Urothelium cell line (cell line): ENCODE data around the gene ULK1.

ENCODE experiments used
- DNase-seq: peaks from one replicate; pipeline ENCODE4 v3.0.0; 2011; ENCODE audit warnings: low spot score, mixed read lengths
- FAIRE-seq: peaks from 2 replicates; lab custom pipeline; 2011; peaks lifted over from hg19 to GRCh38; lab: Jason Lieb, UNC

ULK1 gene

GRCh38 chr12:131894313-131894860 lies at the start of gene ULK1:
Gene ULK1 (plus strand): TSS chr12:131894622. CDS start chr12:131895002, 380 bp downstream.
- FAIRE-seq (no peak), DNase-seq (peak; percentile 99)

- no peak for DNase-seq
- FAIRE-seq = no peak
These were observed 49.8 kb upstream of the ULK1 start for GRCh38 chr12:131844656-131845055.

- no peak for DNase-seq
- no peak for FAIRE-seq
These were observed 49.3 kb upstream of the ULK1 start for GRCh38 chr12:131845121-131845520.

- no peak for FAIRE-seq
- DNase-seq = no peak
These were observed 47.0 kb upstream of the ULK1 start for GRCh38 chr12:131847456-131847855.

- no peak for FAIRE-seq
- no peak for DNase-seq
These were observed 45.7 kb upstream of the ULK1 start for GRCh38 chr12:131848753-131849152.

GRCh38 chr12:131849700-131850553 lies 44.5 kb upstream of the ULK1 start:
- FAIRE-seq (no peak), DNase-seq (no peak)

GRCh38 chr12:131850856-131851559 lies 43.4 kb upstream of the ULK1 start:
- DNase-seq (no peak), FAIRE-seq (no peak)

GRCh38 chr12:131851741-131852550 lies 42.5 kb upstream of the ULK1 start:
- DNase-seq (no peak), FAIRE-seq (peak; percentile 30)

GRCh38 chr12:131852551-131853299 lies 41.7 kb upstream of the ULK1 start:
- peak; percentile 66 for DNase-seq

GRCh38 chr12:131853832-131854797 lies 40.3 kb upstream of the ULK1 start:
- FAIRE-seq = no peak
- DNase-seq = no peak

More at GRCh38 chr12:131852551-131853299, 41.7 kb upstream of the ULK1 start:
- FAIRE-seq = no peak

GRCh38 chr12:131854861-131855476 lies 39.5 kb upstream of the ULK1 start:
- FAIRE-seq (peak; percentile 23), DNase-seq (no peak)

GRCh38 chr12:131855521-131856142 lies 38.8 kb upstream of the ULK1 start:
- DNase-seq = no peak

GRCh38 chr12:131856366-131857097 lies 37.9 kb upstream of the ULK1 start:
- no peak for FAIRE-seq
- DNase-seq = no peak

More at GRCh38 chr12:131855521-131856142, 38.8 kb upstream of the ULK1 start:
- no peak for FAIRE-seq

- FAIRE-seq (no peak), DNase-seq (no peak)
These were observed 36.2 kb upstream of the ULK1 start for GRCh38 chr12:131857908-131858850.

- DNase-seq (peak; percentile 67), FAIRE-seq (no peak)
These were observed 33.8 kb upstream of the ULK1 start for GRCh38 chr12:131860472-131861260.
